PFSK-1 (cell line): ENCODE results near the gene TNPO3.

ENCODE experiments used
- FOXP2 ChIP-seq: optimal IDR thresholded peaks from 2 replicates; pipeline ENCODE3; 2011; ENCODE audit warnings: borderline replicate concordance, control low read depth, inconsistent platforms; ENCODE audit not compliant: insufficient read depth; ENCODE audit errors: extremely low read length, extremely low read depth
- POLR2AphosphoS5 ChIP-seq: IDR thresholded peaks from 2 replicates; pipeline ENCODE4 v1.6.1; 2012; ENCODE audit warnings: low read depth, mild to moderate bottlenecking, control low read depth, low read length, moderate library complexity
- SIN3A ChIP-seq: IDR thresholded peaks from 2 replicates; pipeline ENCODE4 v1.6.1; 2012; ENCODE audit warnings: mild to moderate bottlenecking, low read length, moderate library complexity, borderline replicate concordance; ENCODE audit not compliant: insufficient read depth
- TAF1 ChIP-seq: IDR thresholded peaks from 2 replicates; pipeline ENCODE4 v1.6.1; 2012; ENCODE audit warnings: low read length, control low read depth, borderline replicate concordance; ENCODE audit not compliant: insufficient read depth
- TF ChIP-seq, protein P1 (sequence below), 2 experiments: IDR thresholded peaks; 2 replicates each; pipeline versions ENCODE4 v1.6.1 to v1.8.0; 2011 to 2012; ENCODE audit warnings: low read depth in 2 of 2, low read length in 2 of 2, control low read depth in 1 of 2, inconsistent platforms in 1 of 2, mild to moderate bottlenecking in 1 of 2, moderate library complexity in 1 of 2; ENCODE audit not compliant: insufficient read depth in 1 of 2

Gene TNPO3

GRCh38 chr7:129073204-129073603, 18.3 kb upstream of the TNPO3 start:
- no peak for TF ChIP-seq POLR2AphosphoS5
- no peak for TF ChIP-seq TAF1
- no peak for TF ChIP-seq SIN3A
- no peak for TF ChIP-seq FOXP2
- TF ChIP-seq, protein P1, sequence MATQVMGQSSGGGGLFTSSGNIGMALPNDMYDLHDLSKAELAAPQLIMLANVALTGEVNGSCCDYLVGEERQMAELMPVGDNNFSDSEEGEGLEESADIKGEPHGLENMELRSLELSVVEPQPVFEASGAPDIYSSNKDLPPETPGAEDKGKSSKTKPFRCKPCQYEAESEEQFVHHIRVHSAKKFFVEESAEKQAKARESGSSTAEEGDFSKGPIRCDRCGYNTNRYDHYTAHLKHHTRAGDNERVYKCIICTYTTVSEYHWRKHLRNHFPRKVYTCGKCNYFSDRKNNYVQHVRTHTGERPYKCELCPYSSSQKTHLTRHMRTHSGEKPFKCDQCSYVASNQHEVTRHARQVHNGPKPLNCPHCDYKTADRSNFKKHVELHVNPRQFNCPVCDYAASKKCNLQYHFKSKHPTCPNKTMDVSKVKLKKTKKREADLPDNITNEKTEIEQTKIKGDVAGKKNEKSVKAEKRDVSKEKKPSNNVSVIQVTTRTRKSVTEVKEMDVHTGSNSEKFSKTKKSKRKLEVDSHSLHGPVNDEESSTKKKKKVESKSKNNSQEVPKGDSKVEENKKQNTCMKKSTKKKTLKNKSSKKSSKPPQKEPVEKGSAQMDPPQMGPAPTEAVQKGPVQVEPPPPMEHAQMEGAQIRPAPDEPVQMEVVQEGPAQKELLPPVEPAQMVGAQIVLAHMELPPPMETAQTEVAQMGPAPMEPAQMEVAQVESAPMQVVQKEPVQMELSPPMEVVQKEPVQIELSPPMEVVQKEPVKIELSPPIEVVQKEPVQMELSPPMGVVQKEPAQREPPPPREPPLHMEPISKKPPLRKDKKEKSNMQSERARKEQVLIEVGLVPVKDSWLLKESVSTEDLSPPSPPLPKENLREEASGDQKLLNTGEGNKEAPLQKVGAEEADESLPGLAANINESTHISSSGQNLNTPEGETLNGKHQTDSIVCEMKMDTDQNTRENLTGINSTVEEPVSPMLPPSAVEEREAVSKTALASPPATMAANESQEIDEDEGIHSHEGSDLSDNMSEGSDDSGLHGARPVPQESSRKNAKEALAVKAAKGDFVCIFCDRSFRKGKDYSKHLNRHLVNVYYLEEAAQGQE (IDR thresholded peaks at IDR 0.05; ENCODE audit: insufficient read depth in 1 of 2, low read depth in 2 of 2, low read length in 2 of 2): no peak

DNA sequence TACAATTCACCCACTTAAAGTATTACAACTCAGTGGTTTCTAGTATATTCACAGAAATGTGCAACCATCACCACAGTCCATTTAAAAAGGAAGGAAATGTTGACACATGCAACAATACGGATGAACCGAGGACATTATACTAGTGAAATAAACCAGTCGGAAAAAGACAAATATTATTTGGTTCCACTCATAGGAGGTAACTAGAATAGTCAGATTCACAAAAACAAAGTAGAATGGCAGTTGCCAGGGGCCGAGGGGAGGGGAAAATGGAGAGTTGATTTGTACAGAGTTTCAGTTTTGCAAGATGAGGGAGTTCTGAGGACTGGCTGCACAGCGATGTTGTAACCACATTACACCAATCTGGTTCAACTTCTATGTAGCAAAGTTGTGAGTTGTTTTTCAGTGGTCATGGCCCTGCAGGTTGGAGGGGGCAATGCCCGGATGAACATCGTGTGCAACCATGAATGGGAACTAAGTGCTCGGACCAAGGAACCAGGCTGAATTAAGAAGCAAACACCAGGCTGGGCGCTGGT, 17.6 kb upstream of the TNPO3 start:
- TF ChIP-seq POLR2AphosphoS5 (no peak), SIN3A (no peak), TAF1 (no peak), FOXP2 (no peak)
- TF ChIP-seq, protein P1 (IDR thresholded peaks at IDR 0.05; ENCODE audit: insufficient read depth in 1 of 2, low read depth in 2 of 2, low read length in 2 of 2): no peak

- TF ChIP-seq FOXP2 (no peak), POLR2AphosphoS5 (no peak), SIN3A (no peak), TAF1 (no peak)
- TF ChIP-seq, protein P1 (IDR thresholded peaks at IDR 0.05; ENCODE audit: insufficient read depth in 1 of 2, low read depth in 2 of 2, low read length in 2 of 2): no peak
These were observed 14.1 kb upstream of the TNPO3 start for GRCh38 chr7:129069021-129069420.

GRCh38 chr7:129067943-129068548, 13.1 kb upstream of the TNPO3 start:
- TF ChIP-seq POLR2AphosphoS5: no peak

DNA sequence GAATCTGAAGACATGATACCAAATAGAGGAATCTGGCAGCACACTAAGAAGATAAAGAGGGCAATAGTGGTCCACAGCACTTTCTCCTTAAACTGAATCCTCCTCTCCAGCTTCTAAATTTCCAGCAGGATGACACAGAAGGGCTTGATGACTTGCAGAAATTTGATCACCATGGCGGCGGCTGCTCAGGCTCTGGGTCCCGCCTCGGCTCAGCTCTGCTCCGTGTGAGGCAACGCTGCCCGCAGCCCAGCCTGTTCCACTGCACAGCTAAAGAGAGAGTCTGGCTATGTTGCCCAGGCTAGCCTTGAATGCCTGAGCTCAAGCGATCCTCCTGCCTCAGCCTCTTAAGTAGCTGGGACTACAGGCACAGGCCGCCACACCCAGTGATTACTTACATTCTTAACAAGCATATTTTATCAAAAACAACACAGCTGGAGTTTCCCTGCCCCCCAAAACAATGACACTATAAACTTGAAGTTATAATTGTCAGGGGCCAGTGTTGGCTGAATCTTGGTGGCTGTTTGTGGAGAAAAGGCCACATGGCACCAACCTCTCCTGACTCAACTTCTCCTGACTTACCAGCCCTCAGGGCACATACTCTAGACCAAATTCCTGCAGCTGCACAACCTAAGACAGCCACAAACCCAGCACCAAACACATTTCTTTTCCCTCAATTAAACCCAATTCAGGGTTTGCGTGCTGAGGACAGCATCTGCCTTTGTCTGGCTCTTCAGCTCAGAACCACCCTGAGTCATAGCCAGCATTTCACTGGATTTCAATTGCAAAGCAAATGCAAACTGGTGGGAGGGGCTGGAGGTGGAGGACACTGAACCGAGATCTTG, 11.6 kb upstream of the TNPO3 start:
- TF ChIP-seq SIN3A (no peak), TAF1 (no peak), POLR2AphosphoS5 (no peak), FOXP2 (no peak)
- TF ChIP-seq, protein P1 (IDR thresholded peaks at IDR 0.05; ENCODE audit: insufficient read depth in 1 of 2, low read depth in 2 of 2, low read length in 2 of 2): no peak
